Measurements from ENCODE around the gene FXN. TPM values are rescaled to one million over a fixed set of nuclear protein-coding genes. Genes with fewer than 3 reads are reported as not detected.
"Not testable (repeated sequence)": the region's sequence is repeated elsewhere in the genome, so short reads cannot be mapped to it uniquely, and the experiment has no call there.

The FXN gene
- total RNA-seq, result 10 to 100 TPM in 2 of 4 donors, 1 to 10 TPM in 2; 4.2 to 15.2 (median 9.6) TPM

- TF ChIP-seq, protein P1, sequence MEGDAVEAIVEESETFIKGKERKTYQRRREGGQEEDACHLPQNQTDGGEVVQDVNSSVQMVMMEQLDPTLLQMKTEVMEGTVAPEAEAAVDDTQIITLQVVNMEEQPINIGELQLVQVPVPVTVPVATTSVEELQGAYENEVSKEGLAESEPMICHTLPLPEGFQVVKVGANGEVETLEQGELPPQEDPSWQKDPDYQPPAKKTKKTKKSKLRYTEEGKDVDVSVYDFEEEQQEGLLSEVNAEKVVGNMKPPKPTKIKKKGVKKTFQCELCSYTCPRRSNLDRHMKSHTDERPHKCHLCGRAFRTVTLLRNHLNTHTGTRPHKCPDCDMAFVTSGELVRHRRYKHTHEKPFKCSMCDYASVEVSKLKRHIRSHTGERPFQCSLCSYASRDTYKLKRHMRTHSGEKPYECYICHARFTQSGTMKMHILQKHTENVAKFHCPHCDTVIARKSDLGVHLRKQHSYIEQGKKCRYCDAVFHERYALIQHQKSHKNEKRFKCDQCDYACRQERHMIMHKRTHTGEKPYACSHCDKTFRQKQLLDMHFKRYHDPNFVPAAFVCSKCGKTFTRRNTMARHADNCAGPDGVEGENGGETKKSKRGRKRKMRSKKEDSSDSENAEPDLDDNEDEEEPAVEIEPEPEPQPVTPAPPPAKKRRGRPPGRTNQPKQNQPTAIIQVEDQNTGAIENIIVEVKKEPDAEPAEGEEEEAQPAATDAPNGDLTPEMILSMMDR (IDR thresholded peaks at IDR 0.05), result peak in 2 of 3 experiments; percentile 94 to 98
- TF ChIP-seq POLR2A (IDR thresholded peaks at IDR 0.05; ENCODE audit: low read depth) (no peak), POLR2AphosphoS5 (IDR thresholded peaks at IDR 0.05) (peak; percentile 55 to 57)
- intact Hi-C loops (cut with DNase I), result no loop called here
- Histone ChIP-seq H3K9me3 (no peaks in the 10 kb centered on the region), H3K36me3 (no peaks in the 10 kb centered on the region), H3K4me3 (peak within 1 kb of the TSS; percentile 62 to 90 (median 80)), H3K4me1 (peaks cover 8 to 23% (median 17%) of the 10 kb centered on the region in 4 donors), H3K27ac (replicated peaks in 1 of 4) (peak within 1 kb of the TSS; percentile 83 to 90 (median 87)), H3K27me3 (no peaks in the 10 kb centered on the region)
- peak; percentile 94 for DNase-seq (ENCODE audit: extremely low spot score)
- WGBS, result 1% methylated on average over 42 of the region's 75 CpGs
Observed at GRCh38 chr9:69035438-69036308, at the start of gene FXN. Gene FXN (plus strand): TSS chr9:69035752. CDS start chr9:69035783, 31 bp downstream.

DNA sequence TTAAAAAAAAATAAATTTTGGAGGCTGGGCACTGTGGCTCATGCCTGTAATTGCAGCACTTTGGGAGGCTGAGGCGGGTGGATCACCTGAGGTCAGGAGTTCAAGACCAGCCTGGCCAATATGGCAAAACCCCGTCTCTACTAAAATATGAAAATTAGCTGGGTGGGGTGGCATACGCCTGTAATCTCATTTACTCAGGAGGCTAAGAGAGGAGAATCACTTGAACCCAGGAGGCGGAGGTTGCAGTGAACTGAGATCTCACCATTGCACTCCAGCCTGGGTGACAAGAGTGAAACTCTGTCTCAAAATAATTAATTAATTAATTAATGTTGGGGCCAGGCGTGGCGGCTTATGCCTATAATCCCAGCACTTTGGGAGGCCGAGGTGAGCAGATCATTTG lies 48.6 kb upstream of the FXN start:
- H3K36me3 ChIP-seq; intact Hi-C loops (cut with DNase I); H3K4me3 ChIP-seq; DNase-seq (ENCODE audit: extremely low spot score); H3K27ac ChIP-seq (replicated peaks in 1 of 4); H3K9me3 ChIP-seq; H3K27me3 ChIP-seq: not testable (repeated sequence)
- 93% methylated on average over 7 of the region's 7 CpGs for WGBS
- H3K4me1 ChIP-seq, result peaks cover 0 to 11% (median 2%) of the 10 kb centered on the region in 4 donors

GRCh38 chr9:68991457-68991856 lies 44.1 kb upstream of the FXN start:
- no peaks in the 10 kb centered on the region for H3K9me3 ChIP-seq
- H3K27me3 ChIP-seq, result no peaks in the 10 kb centered on the region
- no peak overlapping the region for H3K27ac ChIP-seq (replicated peaks in 1 of 4)
- no peaks in the 10 kb centered on the region for H3K4me1 ChIP-seq
- WGBS, result 73% methylated on average over 9 of the region's 9 CpGs
- intact Hi-C loops (cut with DNase I), result loop anchor here (10.0 kb wide), 1 partner anchor 287 kb away; the partner anchor contains the start of gene PIP5K1B
- DNase-seq (ENCODE audit: extremely low spot score), result no peak
- H3K36me3 ChIP-seq, result no peaks in the 10 kb centered on the region
- H3K4me3 ChIP-seq, result no peak overlapping the region
- TF ChIP-seq POLR2AphosphoS5 (IDR thresholded peaks at IDR 0.05) (no peak), EP300 (IDR thresholded peaks at IDR 0.05) (no peak), POLR2A (IDR thresholded peaks at IDR 0.05; ENCODE audit: low read depth) (no peak)
- TF ChIP-seq, protein P1 (IDR thresholded peaks at IDR 0.05), result no peak

- intact Hi-C loops (cut with DNase I), result loop anchor here (5.0 to 10.0 kb wide), 2 partner anchors 291 to 413 kb away; partner anchors contain the start of gene PIP5K1B
- no peak for DNase-seq (ENCODE audit: extremely low spot score)
- Histone ChIP-seq H3K27ac (replicated peaks in 1 of 4) (no peak overlapping the region), H3K9me3 (no peaks in the 10 kb centered on the region), H3K4me3 (no peak overlapping the region), H3K4me1 (peaks cover 0 to 16% (median 2%) of the 10 kb centered on the region in 4 donors), H3K27me3 (no peaks in the 10 kb centered on the region), H3K36me3 (no peaks in the 10 kb centered on the region)
- TF ChIP-seq POLR2AphosphoS5 (IDR thresholded peaks at IDR 0.05), result no peak
- 59% methylated on average over 3 of the region's 3 CpGs for WGBS
Observed at GRCh38 chr9:68995776-68996175, 39.8 kb upstream of the FXN start.

DNA sequence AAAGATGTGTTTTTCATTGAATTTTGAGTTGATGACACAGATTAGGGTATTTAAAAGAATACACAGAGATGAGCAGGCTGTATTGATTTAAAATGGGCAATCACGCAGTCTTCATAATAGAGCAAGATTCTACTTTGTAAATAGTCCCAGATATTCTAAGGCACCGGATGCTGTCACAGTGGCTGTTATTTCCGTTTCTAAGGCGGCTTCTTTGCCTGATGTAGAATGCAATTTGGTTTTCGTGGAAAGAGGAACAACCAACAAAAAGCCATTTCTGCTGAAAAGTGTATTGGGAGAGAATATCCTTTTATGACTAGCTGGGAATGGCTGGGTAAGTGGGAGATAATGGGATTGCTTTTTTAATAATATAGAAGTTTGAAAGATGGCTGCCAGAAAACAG lies 39.1 kb upstream of the FXN start:
- no peaks in the 10 kb centered on the region for H3K9me3 ChIP-seq
- no peaks in the 10 kb centered on the region for H3K36me3 ChIP-seq
- TF ChIP-seq EP300 (IDR thresholded peaks at IDR 0.05), result no peak
- no peak for TF ChIP-seq POLR2AphosphoS5 (IDR thresholded peaks at IDR 0.05)
- TF ChIP-seq POLR2A (IDR thresholded peaks at IDR 0.05; ENCODE audit: low read depth), result no peak
- TF ChIP-seq, protein P1 (IDR thresholded peaks at IDR 0.05), result no peak
- WGBS, result 67% methylated on average over 5 of the region's 5 CpGs
- DNase-seq (ENCODE audit: extremely low spot score), result no peak
- H3K27me3 ChIP-seq, result no peaks in the 10 kb centered on the region
- H3K27ac ChIP-seq (replicated peaks in 1 of 4), result no peak overlapping the region
- no peak overlapping the region for H3K4me3 ChIP-seq
- intact Hi-C loops (cut with DNase I), result loop anchor here (5.0 to 10.0 kb wide), 2 partner anchors 292 to 414 kb away; partner anchors contain the start of gene PIP5K1B
- peaks cover 0 to 16% (median 2%) of the 10 kb centered on the region in 4 donors for H3K4me1 ChIP-seq
